Smooth muscle cell (in vitro differentiated cells): ENCODE results near the gene GIPC3. TPM values are rescaled to one million over a fixed set of nuclear protein-coding genes. Genes with fewer than 3 reads are reported as not detected.

Source experiments
- DNase-seq: peaks from one replicate; lab custom pipeline; 2025; ENCODE audit not compliant: unreplicated experiment; lab: John Stamatoyannopoulos, UW
- H2AFZ ChIP-seq: fragments of 200-600 bp; sonication (generic); 2 replicates; pipeline ENCODE4 v1.6.0; 2016; ENCODE audit warnings: antibody characterized with exemption, low read depth, mild to moderate bottlenecking
- H3F3A ChIP-seq: fragments of 200-600 bp; sonication (generic); 2 replicates; pipeline ENCODE4 v1.6.0; 2017; ENCODE audit warnings: antibody characterized with exemption, low read depth
- H3K27ac ChIP-seq: fragments of 200-600 bp; sonication (generic); 2 replicates; pipeline ENCODE4 v1.5.1; 2016; ENCODE audit warnings: low read depth, mild to moderate bottlenecking
- H3K27me3 ChIP-seq: fragments of 200-600 bp; sonication (generic); 2 replicates; pipeline ENCODE4 v1.6.1; 2016; ENCODE audit warnings: low read depth, mild to moderate bottlenecking
- H3K36me3 ChIP-seq: fragments of 200-600 bp; sonication (generic); 2 replicates; pipeline ENCODE4 v1.5.1; 2016; ENCODE audit warnings: low read depth
- H3K4me1 ChIP-seq: fragments of 200-600 bp; sonication (generic); 2 replicates; pipeline ENCODE4 v1.5.1; 2016; ENCODE audit warnings: low read depth
- H3K4me2 ChIP-seq: fragments of 200-600 bp; sonication (generic); 2 replicates; pipeline ENCODE4 v1.6.0; 2016; ENCODE audit warnings: mild to moderate bottlenecking
- H3K4me3 ChIP-seq: fragments of 200-600 bp; sonication (generic); 2 replicates; pipeline ENCODE4 v1.5.1; 2016; ENCODE audit warnings: mild to moderate bottlenecking
- H3K79me2 ChIP-seq: fragments of 200-600 bp; sonication (generic); 2 replicates; pipeline ENCODE4 v1.6.0; 2016; ENCODE audit warnings: low read depth, mild to moderate bottlenecking
- H3K9ac ChIP-seq: fragments of 200-600 bp; sonication (generic); 2 replicates; pipeline ENCODE4 v1.6.0; 2016; ENCODE audit warnings: low read depth
- H3K9me3 ChIP-seq: fragments of 200-600 bp; sonication (generic); replicated peaks from 2 replicates; pipeline ENCODE4 v1.5.1; 2016; ENCODE audit warnings: low read depth
- H4K20me1 ChIP-seq: fragments of 200-600 bp; sonication (generic); 2 replicates; pipeline ENCODE4 v1.6.0; 2016; ENCODE audit warnings: low read depth
- CTCF ChIP-seq: fragments of 200-600 bp; sonication (generic); IDR thresholded peaks from 2 replicates; pipeline ENCODE4 v1.5.1; 2017; ENCODE audit warnings: borderline replicate concordance, mild to moderate bottlenecking, antibody characterized with exemption; ENCODE audit not compliant: insufficient read depth, poor library complexity, severe bottlenecking
- WGBS: methylation state at CpG from one replicate; pipeline ENCODE4 v1.1.7; 2016; ENCODE audit warnings: low lambda C conversion rate; 5-methylcytosine and 5-hydroxymethylcytosine counted together
- polyA plus RNA-seq: library from polyadenylated mRNA; unstranded; fragments of >200 nt; fragmentation: Nextera tagmentation; extraction: Ambion mirVana; gene quantifications from 2 replicates; pipeline ENCODE4 v1.2.1, GENCODE V29; 2016
- total RNA-seq: library from RNA; depleted of rRNA; stranded (reverse); fragments of >200 nt; gene quantifications from 2 replicates; pipeline ENCODE4 v1.2.3, GENCODE V29; 2014

The GIPC3 gene
- total and polyA plus RNA-seq, 2 experiments from 2014 or later = 0.13 to 0.96 TPM

- 90% methylated on average over 21 of the region's 34 CpGs for WGBS
- TF ChIP-seq CTCF = no peak
- no peaks in the 10 kb centered on the region for H4K20me1 ChIP-seq
Observed at GRCh38 chr19:3595521-3596061, 10.3 kb downstream of the GIPC3 start.

GRCh38 chr19:3599776-3600187 is 14.5 kb downstream of the GIPC3 start:
- H3F3A ChIP-seq = no peaks in the 10 kb centered on the region
- no peaks in the 10 kb centered on the region for H3K27me3 ChIP-seq
- no peaks in the 10 kb centered on the region for H3K4me1 ChIP-seq
- no peaks in the 10 kb centered on the region for H3K9me3 ChIP-seq
- no peaks in the 10 kb centered on the region for H3K36me3 ChIP-seq
- no peak overlapping the region for H2AFZ ChIP-seq
- no peak overlapping the region for H3K4me2 ChIP-seq
- H4K20me1 ChIP-seq = no peaks in the 10 kb centered on the region
- no peak overlapping the region for H3K9ac ChIP-seq
- no peaks in the 10 kb centered on the region for H3K79me2 ChIP-seq
- 93% methylated on average over 23 of the region's 28 CpGs for WGBS
- DNase-seq = no peak
- H3K4me3 ChIP-seq = no peak overlapping the region
- H3K27ac ChIP-seq = no peak overlapping the region
- peak; percentile 6 for TF ChIP-seq CTCF

More at GRCh38 chr19:3595521-3596061, 10.3 kb downstream of the GIPC3 start:
- H3K9ac ChIP-seq = no peak overlapping the region
- H3K4me1 ChIP-seq = no peaks in the 10 kb centered on the region
- H3K27me3 ChIP-seq = no peaks in the 10 kb centered on the region
- H3K36me3 ChIP-seq = no peaks in the 10 kb centered on the region
- no peak overlapping the region for H3K4me3 ChIP-seq
- no peak for DNase-seq
- H3K27ac ChIP-seq = no peak overlapping the region
- no peak overlapping the region for H2AFZ ChIP-seq
- H3K79me2 ChIP-seq = no peaks in the 10 kb centered on the region
- no peak overlapping the region for H3K4me2 ChIP-seq
- no peaks in the 10 kb centered on the region for H3F3A ChIP-seq
- no peaks in the 10 kb centered on the region for H3K9me3 ChIP-seq

- no peak overlapping the region for H3K4me2 ChIP-seq
- no peaks in the 10 kb centered on the region for H3K4me1 ChIP-seq
- no peaks in the 10 kb centered on the region for H3K79me2 ChIP-seq
- H3K4me3 ChIP-seq = no peak overlapping the region
- TF ChIP-seq CTCF = no peak
- no peak overlapping the region for H3K27ac ChIP-seq
- no peaks in the 10 kb centered on the region for H3F3A ChIP-seq
- H3K9ac ChIP-seq = no peak overlapping the region
- no peak for DNase-seq
- no peaks in the 10 kb centered on the region for H3K36me3 ChIP-seq
- 96% methylated on average over 12 of the region's 12 CpGs for WGBS
- no peak overlapping the region for H2AFZ ChIP-seq
- H4K20me1 ChIP-seq = no peaks in the 10 kb centered on the region
- H3K9me3 ChIP-seq = no peaks in the 10 kb centered on the region
- no peaks in the 10 kb centered on the region for H3K27me3 ChIP-seq
Observed at GRCh38 chr19:3601021-3601420, 15.7 kb downstream of the GIPC3 start.

- Histone ChIP-seq H3K9me3 (no peaks in the 10 kb centered on the region), H3K27me3 (no peaks in the 10 kb centered on the region), H3K27ac (no peak overlapping the region), H3K4me3 (no peak overlapping the region), H4K20me1 (no peaks in the 10 kb centered on the region), H3K4me2 (no peak overlapping the region), H3K9ac (no peak overlapping the region), H3F3A (no peaks in the 10 kb centered on the region), H2AFZ (no peak overlapping the region), H3K4me1 (peaks cover 8% of the 10 kb centered on the region), H3K79me2 (no peaks in the 10 kb centered on the region), H3K36me3 (no peaks in the 10 kb centered on the region)
- DNase-seq = no peak
- WGBS = 66% methylated on average over 23 of the region's 23 CpGs
- no peak for TF ChIP-seq CTCF
Observed at GRCh38 chr19:3603121-3603811, 18.0 kb downstream of the GIPC3 start.
